ENCODE measurements around the gene PYM1. TPM values are rescaled to one million over a fixed set of nuclear protein-coding genes. Genes with fewer than 3 reads are reported as not detected.

PYM1 gene
- total RNA-seq, 1 experiment from 2014 or later = 24.8 TPM

Other genes starting within 250 kb of the PYM1 start
- gene ITGA7, start 220.0 kb downstream of the PYM1 start, total RNA-seq (2021; ENCODE audit: unreplicated experiment) = 17.8 TPM
- gene BLOC1S1, start 211.8 kb downstream of the PYM1 start, total RNA-seq (2021; ENCODE audit: unreplicated experiment) = 85.5 TPM
- 6.2 TPM for gene RDH5, start 207.5 kb downstream of the PYM1 start, total RNA-seq (2021; ENCODE audit: unreplicated experiment)
- gene CD63, start 198.9 kb downstream of the PYM1 start, total RNA-seq (2021; ENCODE audit: unreplicated experiment) = 355 TPM
- gene GDF11, start 184.8 kb downstream of the PYM1 start, total RNA-seq (2021; ENCODE audit: unreplicated experiment) = 5.3 TPM
- 82.4 TPM for gene SARNP, start 110.2 kb downstream of the PYM1 start, total RNA-seq (2021; ENCODE audit: unreplicated experiment)
- gene ORMDL2, start 109.9 kb downstream of the PYM1 start, total RNA-seq (2021; ENCODE audit: unreplicated experiment) = 25.5 TPM
- gene DNAJC14, start 98.3 kb downstream of the PYM1 start, total RNA-seq (2021; ENCODE audit: unreplicated experiment) = 39.2 TPM
- gene MMP19, start 85.0 kb downstream of the PYM1 start, total RNA-seq (2021; ENCODE audit: unreplicated experiment) = 2.3 TPM
- 58.3 TPM for gene DGKA, start 3.3 kb upstream of the PYM1 start, total RNA-seq (2021; ENCODE audit: unreplicated experiment)
- gene PMEL, start 38.1 kb upstream of the PYM1 start, total RNA-seq (2021; ENCODE audit: unreplicated experiment) = 5.8 TPM
- 90.9 TPM for gene CDK2, start 38.9 kb upstream of the PYM1 start, total RNA-seq (2021; ENCODE audit: unreplicated experiment)
- gene RAB5B, start 46.2 kb upstream of the PYM1 start, total RNA-seq (2021; ENCODE audit: unreplicated experiment) = 44.5 TPM
- gene SUOX, start 69.4 kb upstream of the PYM1 start, total RNA-seq (2021; ENCODE audit: unreplicated experiment) = 18.0 TPM
- 8.5 TPM for gene IKZF4, start 93.1 kb upstream of the PYM1 start, total RNA-seq (2021; ENCODE audit: unreplicated experiment)
- gene RPS26, start 114.0 kb upstream of the PYM1 start, total RNA-seq (2021; ENCODE audit: unreplicated experiment) = 70.2 TPM
- gene ERBB3, start 152.3 kb upstream of the PYM1 start, total RNA-seq (2021; ENCODE audit: unreplicated experiment) = 39.7 TPM
- gene PA2G4, start 176.7 kb upstream of the PYM1 start, total RNA-seq (2021; ENCODE audit: unreplicated experiment) = 302 TPM
- gene RPL41, start 188.7 kb upstream of the PYM1 start, total RNA-seq (2021; ENCODE audit: unreplicated experiment) = 4,327 TPM
- gene ZC3H10, start 190.4 kb upstream of the PYM1 start, total RNA-seq (2021; ENCODE audit: unreplicated experiment) = 8.7 TPM
- gene ESYT1, start 200.4 kb upstream of the PYM1 start, total RNA-seq (2021; ENCODE audit: unreplicated experiment) = 80.9 TPM
- gene MYL6B, start 224.7 kb upstream of the PYM1 start, total RNA-seq (2021; ENCODE audit: unreplicated experiment) = 94.3 TPM
- gene MYL6, start 230.5 kb upstream of the PYM1 start, total RNA-seq (2021; ENCODE audit: unreplicated experiment) = 554 TPM

Data from HCT116 (cell line).